ENCODE results near the gene BLOC1S6.

GRCh38 chr15:45628136-45628535 lies 41.0 kb downstream of the BLOC1S6 start:
- TF ChIP-seq CTCF (IDR thresholded peaks at IDR 0.05; ENCODE audit: control extremely low read depth in 1 of 3, insufficient read depth in 1 of 3, low read depth in 1 of 3, low read length in 3 of 3) = no peak
- no peak for TF ChIP-seq JUND (IDR thresholded peaks at IDR 0.05; ENCODE audit: low read length)
- TF ChIP-seq RXRA (IDR thresholded peaks at IDR 0.05; ENCODE audit: insufficient read depth, low read depth, low read length) = no peak
- TF ChIP-seq RFX5 (IDR thresholded peaks at IDR 0.05; ENCODE audit: borderline replicate concordance, low read depth, low read length) = no peak

All from H1 (cell line).